T-helper 1 cell treated with Interleukin-12 subunit alpha and Interleukin-12 subunit beta and Interleukin-4 antibody, amounts not matched to agents 30 μg/mL and 1 μg/mL, for 36 hours (primary cell): ENCODE results near the gene IQCE.

ENCODE experiments used
- H3K27ac Mint-ChIP-seq: one replicate; pipeline ENCODE4 v1.8.0; 2021; ENCODE audit warnings: mild to moderate bottlenecking, mixed read lengths
- H3K27me3 Mint-ChIP-seq: one replicate; pipeline ENCODE4 v1.8.0; 2021; ENCODE audit warnings: low read depth, mixed read lengths
- H3K36me3 Mint-ChIP-seq: one replicate; pipeline ENCODE4 v1.8.0; 2021; ENCODE audit warnings: low read depth, mixed read lengths
- H3K4me1 Mint-ChIP-seq: one replicate; pipeline ENCODE4 v1.8.0; 2021; ENCODE audit warnings: low read depth, mixed read lengths
- H3K4me3 Mint-ChIP-seq: one replicate; pipeline ENCODE4 v1.8.0; 2021; ENCODE audit warnings: mild to moderate bottlenecking, moderate library complexity, mixed read lengths
- H3K9me3 Mint-ChIP-seq: one replicate; pipeline ENCODE4 v1.8.0; 2021; ENCODE audit warnings: mixed read lengths

Gene IQCE

DNA sequence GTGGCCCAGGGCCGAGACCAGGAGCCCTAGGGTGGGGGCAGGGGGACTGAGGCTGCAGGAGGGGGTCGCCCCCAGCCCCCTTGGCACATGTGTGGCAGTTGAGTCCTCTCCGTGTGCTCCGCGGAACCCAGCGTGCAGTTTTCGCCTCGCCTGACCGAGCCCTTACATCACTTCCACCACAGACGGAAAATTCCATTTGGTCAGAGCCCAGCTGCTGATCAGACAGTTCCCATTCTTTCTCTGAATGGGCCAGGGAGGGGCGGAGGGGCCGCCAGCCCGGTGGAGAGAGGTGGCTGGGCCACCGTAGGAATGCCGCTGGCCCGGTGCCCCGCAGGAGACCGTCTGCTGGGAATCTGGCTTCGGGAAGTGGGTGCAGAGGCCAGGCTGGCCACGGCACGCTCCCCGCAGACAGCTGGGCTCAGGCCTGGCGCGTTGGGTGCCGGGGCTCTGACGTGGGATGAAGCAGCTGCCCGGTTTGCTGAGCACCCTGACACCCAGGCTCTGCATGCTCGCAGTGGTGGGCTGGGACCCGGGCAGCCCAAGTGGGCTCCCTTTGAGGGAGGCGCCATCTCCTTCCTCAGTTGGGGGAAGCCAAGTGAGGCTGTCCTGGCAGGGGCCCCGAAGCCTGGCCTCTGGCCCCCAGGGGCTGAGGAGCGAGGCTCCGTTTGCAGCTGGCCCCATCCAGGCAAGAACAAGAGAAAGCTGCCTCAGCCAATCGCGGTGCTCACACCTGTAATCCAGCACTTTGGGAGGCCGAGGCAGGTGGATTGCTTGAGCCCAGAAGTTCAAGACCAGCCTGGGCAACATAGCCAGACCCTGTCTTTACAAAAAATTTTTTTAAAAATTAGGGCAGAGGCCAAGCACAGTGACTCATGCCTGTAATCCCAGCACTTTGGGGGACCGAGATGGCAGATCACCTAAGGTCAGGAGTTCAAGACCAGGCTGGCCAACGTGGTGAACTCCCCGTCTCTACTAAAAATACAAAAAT lies 82.9 kb downstream of the IQCE start:
- Mint-ChIP-seq H3K36me3 (no peaks in the 10 kb centered on the region), H3K4me1 (peaks cover 10% of the 10 kb centered on the region), H3K4me3 (no peak overlapping the region), H3K27me3 (no peaks in the 10 kb centered on the region), H3K9me3 (no peaks in the 10 kb centered on the region), H3K27ac (no peak overlapping the region)

GRCh38 chr7:2643386-2644219 lies 84.8 kb downstream of the IQCE start:
- no peak overlapping the region for H3K4me3 Mint-ChIP-seq
- H3K27me3 Mint-ChIP-seq: no peaks in the 10 kb centered on the region
- H3K27ac Mint-ChIP-seq: no peak overlapping the region
- H3K36me3 Mint-ChIP-seq: no peaks in the 10 kb centered on the region
- peaks cover 10% of the 10 kb centered on the region for H3K4me1 Mint-ChIP-seq
- no peaks in the 10 kb centered on the region for H3K9me3 Mint-ChIP-seq

DNA sequence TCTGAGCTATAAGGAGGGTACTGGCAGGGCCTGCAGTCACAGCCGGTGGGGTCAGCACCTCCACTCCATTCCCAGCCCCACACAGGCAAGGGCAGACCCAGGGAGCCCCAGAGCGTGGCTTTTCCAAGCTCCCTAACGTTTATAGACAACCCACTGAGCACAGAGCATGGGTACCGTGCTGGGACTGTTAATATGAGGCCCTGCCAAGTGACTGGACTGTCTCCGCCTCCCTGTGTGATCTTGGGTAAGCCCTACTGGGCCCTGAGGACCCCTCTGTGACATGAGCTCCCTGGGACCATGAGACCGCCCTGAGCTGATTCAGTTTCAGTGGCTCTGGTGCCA lies 85.4 kb downstream of the IQCE start:
- H3K9me3 Mint-ChIP-seq: no peaks in the 10 kb centered on the region
- no peak overlapping the region for H3K4me3 Mint-ChIP-seq
- H3K27ac Mint-ChIP-seq: no peak overlapping the region
- peaks cover 10% of the 10 kb centered on the region for H3K4me1 Mint-ChIP-seq
- no peaks in the 10 kb centered on the region for H3K36me3 Mint-ChIP-seq
- H3K27me3 Mint-ChIP-seq: no peaks in the 10 kb centered on the region

DNA sequence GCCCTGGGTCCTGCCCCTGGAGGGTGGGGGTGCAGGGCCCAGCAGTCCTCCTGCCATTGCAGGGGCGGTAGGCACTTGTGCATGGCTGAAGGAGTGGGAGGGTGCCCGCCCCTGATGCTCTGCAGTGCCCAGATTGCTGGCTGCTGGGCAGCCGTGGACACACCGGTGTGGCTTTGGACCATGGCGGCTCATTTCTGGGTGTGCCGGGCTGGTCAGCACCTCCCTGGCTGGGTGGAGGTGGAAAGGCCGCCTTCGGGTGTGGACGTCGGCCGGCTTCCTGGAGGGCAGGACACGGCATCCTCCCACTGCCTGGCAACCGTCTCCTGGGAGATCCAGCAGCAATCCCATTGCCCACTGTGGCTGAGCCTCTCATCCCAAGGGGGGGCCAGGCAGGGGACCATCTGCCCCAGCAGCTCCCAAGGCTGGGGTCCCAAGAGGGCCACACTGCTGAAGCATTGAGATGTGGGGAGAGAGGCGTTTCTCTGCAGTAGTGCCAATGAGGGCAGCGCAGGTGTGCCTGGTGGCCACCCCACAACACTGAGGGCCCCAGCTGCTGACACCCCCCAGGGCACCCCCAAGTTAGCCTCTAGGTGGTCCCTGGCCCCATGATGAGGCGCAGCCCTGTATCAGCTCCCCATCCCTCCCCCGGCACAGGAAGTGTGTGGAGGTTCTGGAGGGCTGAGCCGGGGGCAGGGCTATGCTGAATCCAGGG lies 85.9 kb downstream of the IQCE start:
- Mint-ChIP-seq H3K9me3 (no peaks in the 10 kb centered on the region), H3K4me1 (peaks cover 10% of the 10 kb centered on the region), H3K4me3 (peak overlapping the region; percentile 37), H3K36me3 (no peaks in the 10 kb centered on the region), H3K27ac (peak overlapping the region; percentile 65), H3K27me3 (no peaks in the 10 kb centered on the region)

DNA sequence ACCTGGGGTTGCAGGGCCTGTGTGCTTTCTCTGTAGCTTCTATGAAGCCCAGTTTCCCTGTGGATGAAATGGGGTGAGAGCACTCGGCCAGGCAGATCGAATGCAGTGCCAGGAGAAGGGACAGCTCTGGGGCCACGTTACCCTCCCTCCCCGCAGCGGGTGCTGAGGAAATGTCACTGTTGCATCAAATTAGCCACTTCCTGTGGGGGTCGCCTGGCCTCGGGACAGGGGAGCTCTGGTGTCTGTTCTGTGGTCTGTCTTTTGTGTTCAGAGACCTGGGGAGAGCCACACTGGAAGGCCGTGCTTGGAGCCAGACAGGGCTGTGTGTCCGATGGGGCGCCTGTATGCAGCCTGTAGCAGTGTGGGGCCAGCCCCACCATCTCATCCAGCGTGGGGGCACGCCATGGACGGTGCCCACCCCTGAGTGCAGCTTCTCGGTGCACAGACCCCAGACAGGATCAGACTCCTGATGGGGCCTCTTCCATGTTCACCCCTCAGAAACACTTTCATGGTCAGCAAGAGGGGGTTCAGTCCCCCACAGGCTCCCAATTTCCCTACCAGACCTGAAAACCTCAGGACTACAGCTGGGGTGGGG lies 86.6 kb downstream of the IQCE start:
- Mint-ChIP-seq H3K4me1 (peaks cover 10% of the 10 kb centered on the region), H3K4me3 (peak overlapping the region; percentile 37), H3K27ac (peak overlapping the region; percentile 65), H3K36me3 (no peaks in the 10 kb centered on the region), H3K9me3 (no peaks in the 10 kb centered on the region), H3K27me3 (no peaks in the 10 kb centered on the region)

DNA sequence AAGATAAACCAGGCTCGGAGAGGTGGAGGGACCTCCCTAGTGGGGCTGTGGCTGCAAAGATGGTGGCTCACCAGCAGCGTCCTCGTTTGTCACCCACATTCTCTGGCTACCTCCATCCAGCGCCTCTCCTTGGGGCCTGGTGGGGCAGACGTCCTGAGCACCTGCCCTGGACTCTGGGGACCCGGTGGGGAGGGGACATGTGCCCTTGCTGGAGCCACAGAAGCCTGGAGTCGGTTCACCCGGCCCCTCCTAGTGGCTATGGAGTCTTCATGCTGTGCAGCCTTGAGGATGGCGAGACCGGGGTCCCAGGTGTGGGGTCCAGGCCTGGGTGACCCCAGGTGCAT lies 87.5 kb downstream of the IQCE start:
- Mint-ChIP-seq H3K36me3 (no peaks in the 10 kb centered on the region), H3K27ac (no peak overlapping the region), H3K9me3 (no peaks in the 10 kb centered on the region), H3K4me3 (no peak overlapping the region), H3K27me3 (no peaks in the 10 kb centered on the region), H3K4me1 (peaks cover 10% of the 10 kb centered on the region)

DNA sequence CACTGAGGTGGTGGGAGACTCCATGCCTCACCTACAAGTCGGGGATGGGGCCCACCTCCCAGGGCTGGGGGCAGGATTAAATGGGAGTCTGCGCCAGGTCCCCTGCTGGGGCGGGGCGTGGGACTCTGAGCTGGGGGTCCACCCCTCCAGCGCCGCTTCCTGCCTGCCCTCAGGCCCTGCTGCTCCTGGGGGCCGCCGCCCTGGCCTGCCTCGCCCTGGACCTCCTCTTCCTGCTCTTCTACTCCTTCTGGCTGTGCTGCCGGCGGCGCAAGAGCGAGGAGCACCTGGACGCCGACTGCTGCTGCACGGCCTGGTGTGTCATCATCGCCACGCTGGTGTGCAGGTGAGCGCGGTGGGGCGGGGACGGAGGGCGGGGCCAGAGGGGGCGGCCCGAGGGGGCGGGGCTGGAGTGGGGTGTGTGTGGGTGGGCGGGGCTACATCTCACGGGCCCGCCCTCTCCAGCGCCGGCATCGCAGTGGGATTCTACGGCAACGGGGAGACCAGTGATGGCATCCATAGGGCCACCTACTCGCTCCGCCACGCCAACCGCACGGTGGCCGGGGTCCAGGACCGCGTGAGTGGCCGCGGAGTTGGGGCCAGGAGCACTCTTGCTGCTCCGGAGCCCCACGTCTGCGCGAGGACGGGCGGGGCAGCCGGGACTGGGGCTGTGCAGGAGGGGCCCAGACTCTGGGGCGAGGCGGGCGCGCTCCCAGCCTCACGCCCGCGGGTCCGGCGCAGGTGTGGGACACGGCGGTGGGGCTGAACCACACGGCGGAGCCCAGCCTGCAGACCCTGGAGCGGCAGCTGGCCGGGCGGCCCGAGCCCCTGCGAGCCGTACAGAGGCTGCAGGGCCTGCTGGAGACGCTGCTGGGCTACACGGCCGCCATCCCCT lies 88.1 kb downstream of the IQCE start:
- H3K4me1 Mint-ChIP-seq: peaks cover 10% of the 10 kb centered on the region
- H3K9me3 Mint-ChIP-seq: no peaks in the 10 kb centered on the region
- H3K27me3 Mint-ChIP-seq: no peaks in the 10 kb centered on the region
- no peaks in the 10 kb centered on the region for H3K36me3 Mint-ChIP-seq
- no peak overlapping the region for H3K4me3 Mint-ChIP-seq
- no peak overlapping the region for H3K27ac Mint-ChIP-seq

GRCh38 chr7:2647594-2648172 lies 88.9 kb downstream of the IQCE start:
- H3K4me3 Mint-ChIP-seq: no peak overlapping the region

GRCh38 chr7:2649139-2649838 lies 90.5 kb downstream of the IQCE start:
- Mint-ChIP-seq H3K4me3 (no peak overlapping the region), H3K9me3 (no peaks in the 10 kb centered on the region), H3K27me3 (no peaks in the 10 kb centered on the region), H3K27ac (no peak overlapping the region), H3K36me3 (no peaks in the 10 kb centered on the region), H3K4me1 (peaks cover 10% of the 10 kb centered on the region)

More at GRCh38 chr7:2647594-2648172, 88.9 kb downstream of the IQCE start:
- H3K36me3 Mint-ChIP-seq: no peaks in the 10 kb centered on the region
- no peak overlapping the region for H3K27ac Mint-ChIP-seq
- H3K9me3 Mint-ChIP-seq: no peaks in the 10 kb centered on the region
- no peaks in the 10 kb centered on the region for H3K27me3 Mint-ChIP-seq
- peaks cover 10% of the 10 kb centered on the region for H3K4me1 Mint-ChIP-seq

DNA sequence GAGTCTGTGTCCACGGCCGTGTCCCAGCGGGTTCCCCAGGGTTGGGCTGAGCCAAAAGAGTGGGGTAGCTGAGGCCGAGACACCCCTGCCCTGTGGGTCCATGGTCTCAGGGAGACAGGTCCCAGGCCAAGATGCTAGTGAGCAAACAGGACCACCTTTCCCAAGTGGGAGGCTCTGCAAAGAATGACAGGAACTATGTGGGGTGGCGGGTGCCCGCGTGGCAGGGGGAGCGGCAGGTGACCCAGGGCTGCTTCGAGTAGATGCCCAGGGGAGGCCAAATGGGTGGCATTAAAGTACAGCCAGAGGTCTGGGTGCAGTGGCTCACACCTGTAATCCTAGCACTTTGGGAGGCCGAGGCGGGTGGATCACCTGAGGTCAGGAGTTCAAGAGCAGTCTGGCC lies 91.2 kb downstream of the IQCE start:
- Mint-ChIP-seq H3K36me3 (no peaks in the 10 kb centered on the region), H3K9me3 (no peaks in the 10 kb centered on the region), H3K4me3 (no peak overlapping the region), H3K27ac (no peak overlapping the region), H3K27me3 (no peaks in the 10 kb centered on the region), H3K4me1 (peaks cover 8% of the 10 kb centered on the region)

- H3K27me3 Mint-ChIP-seq: no peaks in the 10 kb centered on the region
- H3K4me3 Mint-ChIP-seq: no peak overlapping the region
- peaks cover 3% of the 10 kb centered on the region for H3K4me1 Mint-ChIP-seq
- H3K9me3 Mint-ChIP-seq: no peaks in the 10 kb centered on the region
- H3K27ac Mint-ChIP-seq: no peak overlapping the region
- H3K36me3 Mint-ChIP-seq: no peaks in the 10 kb centered on the region
Observed at GRCh38 chr7:2650451-2650850, 91.7 kb downstream of the IQCE start.

GRCh38 chr7:2651336-2651735 lies 92.6 kb downstream of the IQCE start:
- Mint-ChIP-seq H3K27me3 (no peaks in the 10 kb centered on the region), H3K4me3 (no peak overlapping the region), H3K36me3 (no peaks in the 10 kb centered on the region), H3K9me3 (no peaks in the 10 kb centered on the region), H3K27ac (no peak overlapping the region), H3K4me1 (no peaks in the 10 kb centered on the region)
